LHCN-M2 (cell line): ENCODE measurements around the gene IL5RA. TPM values are rescaled to one million over a fixed set of nuclear protein-coding genes. Genes with fewer than 3 reads are reported as not detected.

Experiments
- DNase-seq: peaks from one replicate; pipeline ENCODE4 v3.0.0-alpha.2; 2012; ENCODE audit warnings: low read depth
- polyA plus RNA-seq: library from polyadenylated mRNA; unstranded; fragments of >200 nt; gene quantifications from one replicate; pipeline ENCODE4 v1.2.1, GENCODE V29; 2012; ENCODE audit warnings: missing spikeins
- total RNA-seq: library from RNA; depleted of rRNA; stranded (reverse); fragments of >200 nt; gene quantifications from 2 replicates; pipeline ENCODE4 v1.2.3, GENCODE V29; 2014; rRNA removed

IL5RA gene
- not detected in 2 replicates for total RNA-seq
- polyA plus RNA-seq, result not detected

DNA sequence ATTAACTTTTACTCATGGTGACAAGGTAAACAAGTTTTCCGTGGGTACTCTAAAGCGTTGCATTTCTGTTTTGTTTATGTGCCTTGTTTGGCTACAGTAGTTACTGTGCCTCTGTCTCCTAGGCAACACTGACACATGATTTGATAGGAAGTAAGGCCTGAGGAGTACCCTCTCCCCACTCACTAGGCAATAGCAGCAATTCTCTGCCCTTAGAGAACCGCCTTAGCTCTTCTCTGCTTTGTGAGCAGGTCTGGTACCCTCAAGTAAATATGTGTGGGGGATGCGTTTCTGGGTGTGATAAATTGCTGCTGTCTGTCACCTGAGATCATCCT, at the start of gene IL5RA:
Gene IL5RA (minus strand): TSS at position 76 of the 332 bp plus-strand sequence. CDS start 5,390 bp downstream, outside the sequence.
- DNase-seq, result peak; percentile 6

- DNase-seq, result no peak
These were observed 47.3 kb upstream of the IL5RA start for GRCh38 chr3:3157484-3157883.

GRCh38 chr3:3154879-3155610, 44.9 kb upstream of the IL5RA start:
- DNase-seq, result no peak

- DNase-seq, result no peak
These were observed 41.3 kb upstream of the IL5RA start for GRCh38 chr3:3151513-3151912.

DNA sequence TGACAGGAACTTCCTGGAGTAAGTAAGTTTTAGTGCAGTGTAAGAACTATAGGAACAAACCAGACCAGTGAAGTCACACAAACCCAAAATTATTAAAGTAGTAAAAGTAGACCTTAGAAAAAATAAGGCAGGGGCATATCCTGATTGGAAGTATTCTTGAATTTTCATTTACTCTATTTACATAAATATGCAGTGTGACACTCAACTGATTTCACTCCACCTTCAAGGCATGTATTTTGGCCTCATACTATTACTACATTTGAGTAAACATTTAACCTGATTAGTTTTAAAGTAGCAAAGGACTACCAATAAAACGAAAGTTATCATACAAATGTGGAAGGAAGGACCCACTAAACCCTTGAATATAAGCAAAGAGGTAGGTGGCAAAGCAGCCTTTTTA, 39.4 kb upstream of the IL5RA start:
- no peak for DNase-seq

DNA sequence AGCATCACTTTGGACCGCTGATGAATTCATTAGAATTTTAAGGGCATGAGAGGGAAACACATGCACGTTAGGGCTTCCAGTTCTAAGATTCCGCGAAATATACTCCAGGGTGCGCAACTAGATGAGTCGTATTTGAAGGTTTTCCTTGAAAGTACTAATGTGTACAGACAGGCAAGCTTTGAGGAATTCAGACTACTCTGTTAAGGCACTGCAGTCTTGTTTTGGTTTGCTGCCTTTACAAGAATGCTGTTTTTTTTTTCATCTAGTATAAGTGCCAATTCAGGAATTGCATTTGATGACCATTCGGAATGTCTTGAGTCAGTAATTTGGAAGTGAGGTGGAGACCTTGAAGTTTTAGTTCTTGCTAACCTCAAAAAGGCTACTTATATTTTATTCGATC, 35.7 kb upstream of the IL5RA start:
- DNase-seq, result no peak

- DNase-seq, result no peak
These were observed 31.8 kb upstream of the IL5RA start for GRCh38 chr3:3141939-3142338.

DNA sequence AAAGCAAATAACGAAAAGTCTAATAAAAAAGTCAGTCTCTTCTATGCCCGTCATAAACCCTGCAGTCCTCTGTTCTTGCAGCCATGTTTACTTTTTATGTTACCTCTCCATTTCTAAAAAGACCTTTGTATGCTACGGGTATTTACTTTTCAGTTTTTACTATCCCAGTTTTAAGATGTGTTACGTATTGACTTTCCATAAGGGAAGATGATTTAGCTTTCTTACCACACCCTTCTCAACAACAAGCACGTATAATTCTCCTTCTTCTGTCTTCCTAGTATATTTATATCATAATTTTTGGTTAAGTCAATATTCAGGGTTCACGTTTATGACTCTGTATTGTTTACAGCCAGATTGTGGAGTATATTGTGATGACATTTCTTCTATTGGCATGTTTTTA, 27.4 kb upstream of the IL5RA start:
- no peak for DNase-seq

DNA sequence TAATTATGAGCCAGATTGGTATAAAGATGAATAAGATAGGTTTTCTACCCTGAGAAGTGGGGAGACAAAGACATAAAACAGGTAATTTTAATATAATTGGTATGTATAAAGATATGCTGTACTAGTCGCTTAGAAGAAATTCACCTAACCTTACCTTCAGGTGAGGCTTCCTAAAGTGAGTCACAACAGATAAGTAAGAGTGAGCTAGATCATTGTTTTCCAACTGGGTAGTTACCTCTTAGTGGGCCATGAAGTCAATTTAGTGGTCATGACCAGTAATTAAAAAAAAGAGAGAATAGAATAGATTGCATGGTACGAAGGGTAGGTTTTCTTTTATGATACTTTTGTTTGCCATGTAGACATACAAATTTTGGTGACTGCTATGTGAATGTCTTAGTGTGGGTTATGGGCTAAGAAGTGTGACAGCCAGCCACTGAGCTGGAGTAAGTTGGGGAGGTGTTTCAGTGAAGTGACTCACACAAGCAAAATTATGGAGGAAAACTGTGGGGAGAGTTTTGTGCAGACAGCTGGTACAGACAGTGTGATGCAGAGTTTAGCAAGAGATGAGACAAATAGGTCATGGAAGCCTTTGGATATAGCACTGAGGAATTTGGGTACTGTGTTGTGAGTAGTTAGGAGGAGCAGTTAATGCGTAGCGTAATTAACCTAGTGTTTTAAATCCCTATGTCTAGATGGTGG, 24.7 kb upstream of the IL5RA start:
- DNase-seq, result peak; percentile 63

DNA sequence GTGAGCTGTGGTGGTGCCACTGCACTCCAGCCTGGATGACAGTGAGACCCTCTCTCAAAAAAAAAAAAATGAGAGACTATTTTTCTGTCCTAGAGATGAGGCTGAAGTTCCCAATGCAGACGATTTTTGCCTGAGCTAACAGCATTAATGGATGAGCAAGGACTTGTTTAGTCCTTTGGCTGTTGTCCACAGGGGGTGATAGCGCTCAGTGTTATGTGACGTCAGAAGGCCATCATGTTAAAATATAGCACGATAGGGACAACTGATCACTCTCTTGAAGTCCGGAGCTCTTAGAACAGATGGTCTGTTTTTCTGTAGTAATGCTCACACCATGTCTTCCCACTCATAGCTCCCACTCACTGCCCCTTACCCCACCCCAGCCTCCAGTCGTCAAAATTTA, 23.3 kb upstream of the IL5RA start:
- no peak for DNase-seq

GRCh38 chr3:3129579-3129978, 19.4 kb upstream of the IL5RA start:
- DNase-seq, result no peak

- peak; percentile 10 for DNase-seq
These were observed 17.3 kb upstream of the IL5RA start for GRCh38 chr3:3127432-3128010.

- peak; percentile 89 for DNase-seq
These were observed 16.6 kb upstream of the IL5RA start, which contains the start of gene TRNT1 for GRCh38 chr3:3126477-3127431. TSS of gene TRNT1 (plus strand) at chr3:3126940. CDS start at chr3:3129041, 2,101 bp downstream.

DNA sequence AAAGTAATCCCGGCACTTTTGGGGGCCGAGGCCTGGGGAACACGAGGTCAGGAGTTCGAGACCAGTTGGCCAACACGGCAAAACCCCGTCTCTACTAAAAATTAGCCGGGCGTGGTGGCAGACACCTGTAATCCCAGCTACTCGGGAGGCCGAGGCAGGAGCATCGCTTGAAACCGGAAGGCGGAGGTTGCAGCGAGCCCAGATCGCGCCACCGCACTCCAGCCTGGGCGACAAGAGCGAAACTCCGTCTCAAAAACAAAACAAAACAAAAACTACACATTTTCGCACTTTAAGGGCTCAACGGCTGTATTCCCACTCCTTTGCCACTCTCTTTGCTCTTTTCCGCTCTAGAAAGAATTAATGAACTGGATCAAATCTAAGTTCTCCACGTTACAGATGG, 15.8 kb upstream of the IL5RA start:
- DNase-seq, result no peak

- no peak for DNase-seq
These were observed 9.2 kb upstream of the IL5RA start for GRCh38 chr3:3119393-3119851.

GRCh38 chr3:3117651-3118050, 7.5 kb upstream of the IL5RA start:
- no peak for DNase-seq

DNA sequence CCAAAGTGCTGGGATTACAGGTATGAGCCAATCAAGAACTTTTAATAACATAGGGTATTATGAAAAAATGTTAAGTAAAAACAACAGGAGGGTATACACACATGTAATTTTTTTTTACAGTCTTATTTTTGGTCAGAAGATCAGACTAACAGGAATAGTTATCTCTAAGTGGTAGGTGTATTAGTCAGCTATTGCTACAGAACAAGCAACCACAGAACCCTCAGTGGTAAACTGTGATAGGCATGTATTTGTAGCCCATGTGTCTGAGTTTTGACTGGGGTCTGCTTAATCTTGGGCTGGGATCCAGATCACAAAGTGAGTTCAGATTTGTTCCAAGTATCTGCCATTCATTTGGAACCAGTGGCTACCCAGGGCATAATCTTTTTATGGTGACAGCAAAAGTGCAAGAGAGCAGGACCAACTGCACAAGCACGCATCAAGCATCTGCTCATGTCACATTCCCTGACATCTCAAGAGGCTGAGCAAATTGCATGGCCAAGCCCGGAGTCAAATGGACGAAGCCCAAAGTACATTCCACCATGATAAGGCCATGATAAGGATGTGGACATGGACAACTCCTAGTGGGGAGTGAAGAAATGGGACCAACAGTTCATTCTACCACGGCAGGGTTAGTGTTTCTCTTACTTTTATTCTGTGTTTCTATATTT, 3.0 kb upstream of the IL5RA start:
- DNase-seq, result no peak

- no peak for DNase-seq
These were observed 681 bp upstream of the IL5RA start for GRCh38 chr3:3110749-3111361.

DNA sequence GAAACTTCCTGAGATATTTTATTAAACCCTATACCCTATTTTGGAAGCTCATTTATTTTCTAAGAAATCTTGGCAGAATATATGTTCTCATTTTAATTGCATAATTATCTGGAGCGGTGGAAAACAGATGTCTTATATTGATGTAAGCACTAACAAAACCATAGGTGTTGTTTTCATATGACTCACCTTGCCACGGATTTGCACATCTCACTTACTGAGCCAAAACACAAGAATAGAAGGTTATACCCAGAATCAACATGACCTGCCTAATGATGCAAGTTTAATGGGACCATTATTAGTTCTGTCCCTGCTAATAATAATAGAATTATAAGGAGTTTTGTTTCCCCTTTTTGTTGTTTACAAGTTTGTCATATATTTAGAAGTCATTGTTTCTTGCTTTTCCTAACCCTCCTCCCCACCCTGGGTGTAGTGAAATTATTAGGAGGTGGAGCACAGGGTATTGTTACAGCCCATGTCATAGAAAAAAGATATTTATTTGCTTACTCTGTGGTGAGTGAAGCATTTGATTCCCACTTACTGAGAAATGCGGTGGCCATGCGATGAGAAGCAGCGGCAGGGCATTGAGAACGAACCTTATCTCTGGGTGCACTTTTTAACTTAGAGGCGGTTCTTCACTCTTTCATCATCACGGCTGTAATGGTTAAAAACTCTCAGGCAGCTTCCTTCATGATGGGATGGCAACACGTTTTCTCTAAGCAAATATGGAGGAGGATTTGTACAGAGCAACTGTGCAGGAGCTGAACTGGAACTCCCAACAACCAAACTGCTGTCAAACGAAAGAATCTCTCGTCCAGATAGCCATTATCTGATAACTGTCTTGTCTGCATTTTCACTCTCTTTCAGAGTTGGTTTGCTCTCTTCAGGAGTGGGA, 521 bp downstream of the IL5RA start:
- no peak for DNase-seq
